ENCODE measurements around the gene SP110.

DNA sequence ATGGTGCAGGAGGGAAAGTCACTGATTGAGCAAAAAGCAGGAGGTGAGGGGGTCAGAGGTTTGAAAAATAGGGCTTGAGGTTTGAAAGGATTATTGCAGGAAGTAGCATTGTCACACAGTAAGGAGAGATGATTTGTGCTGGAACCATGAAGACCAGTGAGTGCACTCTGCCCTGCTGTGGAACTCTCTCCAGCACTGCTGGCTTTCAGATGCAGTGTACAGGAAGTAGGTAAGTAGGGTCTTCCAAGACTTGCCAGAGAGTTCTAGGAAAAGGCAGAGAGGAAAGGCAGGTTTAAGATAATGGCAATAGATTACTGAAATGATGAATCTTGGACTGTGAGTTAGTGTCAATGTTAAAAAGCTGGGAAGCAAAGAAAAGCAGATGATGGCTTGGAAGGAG, 11.2 kb downstream of the SP110 start:
- TF ChIP-seq, protein P1, sequence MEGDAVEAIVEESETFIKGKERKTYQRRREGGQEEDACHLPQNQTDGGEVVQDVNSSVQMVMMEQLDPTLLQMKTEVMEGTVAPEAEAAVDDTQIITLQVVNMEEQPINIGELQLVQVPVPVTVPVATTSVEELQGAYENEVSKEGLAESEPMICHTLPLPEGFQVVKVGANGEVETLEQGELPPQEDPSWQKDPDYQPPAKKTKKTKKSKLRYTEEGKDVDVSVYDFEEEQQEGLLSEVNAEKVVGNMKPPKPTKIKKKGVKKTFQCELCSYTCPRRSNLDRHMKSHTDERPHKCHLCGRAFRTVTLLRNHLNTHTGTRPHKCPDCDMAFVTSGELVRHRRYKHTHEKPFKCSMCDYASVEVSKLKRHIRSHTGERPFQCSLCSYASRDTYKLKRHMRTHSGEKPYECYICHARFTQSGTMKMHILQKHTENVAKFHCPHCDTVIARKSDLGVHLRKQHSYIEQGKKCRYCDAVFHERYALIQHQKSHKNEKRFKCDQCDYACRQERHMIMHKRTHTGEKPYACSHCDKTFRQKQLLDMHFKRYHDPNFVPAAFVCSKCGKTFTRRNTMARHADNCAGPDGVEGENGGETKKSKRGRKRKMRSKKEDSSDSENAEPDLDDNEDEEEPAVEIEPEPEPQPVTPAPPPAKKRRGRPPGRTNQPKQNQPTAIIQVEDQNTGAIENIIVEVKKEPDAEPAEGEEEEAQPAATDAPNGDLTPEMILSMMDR (IDR thresholded peaks at IDR 0.05; ENCODE audit: control extremely low read depth in 1 of 3, insufficient read depth in 1 of 3, low read depth in 1 of 3, low read length in 3 of 3) = no peak
- TF ChIP-seq RAD21 (IDR thresholded peaks at IDR 0.05 in 1 of 2, conservative IDR thresholded peaks at IDR 0.05 in 1 of 2; ENCODE audit: low read depth in 2 of 2, low read length in 2 of 2) (no peak), FOSL1 (IDR thresholded peaks at IDR 0.05; ENCODE audit: insufficient read depth, low read depth, low read length) (no peak), MAFK (IDR thresholded peaks at IDR 0.05; ENCODE audit: low read depth, low read length) (no peak), RXRA (IDR thresholded peaks at IDR 0.05; ENCODE audit: insufficient read depth, low read depth, low read length) (no peak), KDM5A (IDR thresholded peaks at IDR 0.05; ENCODE audit: low read length) (no peak), POLR2A (IDR thresholded peaks at IDR 0.05; ENCODE audit: control extremely low read depth in 1 of 2, low read depth in 2 of 2, low read length in 2 of 2) (no peak), EP300 (IDR thresholded peaks at IDR 0.05; ENCODE audit: borderline replicate concordance in 1 of 2, low read depth in 2 of 2, low read length in 2 of 2) (no peak), SP1 (IDR thresholded peaks at IDR 0.05; ENCODE audit: low read depth, low read length) (no peak), NRF1 (IDR thresholded peaks at IDR 0.05; ENCODE audit: low read depth, low read length) (no peak), SP2 (IDR thresholded peaks at IDR 0.05; ENCODE audit: low read length) (no peak), POLR2AphosphoS5 (IDR thresholded peaks at IDR 0.05; ENCODE audit: low read depth, low read length) (no peak)
- TF ChIP-seq, protein P2, sequence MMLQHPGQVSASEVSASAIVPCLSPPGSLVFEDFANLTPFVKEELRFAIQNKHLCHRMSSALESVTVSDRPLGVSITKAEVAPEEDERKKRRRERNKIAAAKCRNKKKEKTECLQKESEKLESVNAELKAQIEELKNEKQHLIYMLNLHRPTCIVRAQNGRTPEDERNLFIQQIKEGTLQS (IDR thresholded peaks at IDR 0.05; ENCODE audit: insufficient read depth, low read depth, low read length) = no peak
- TF ChIP-seq, protein P3, sequence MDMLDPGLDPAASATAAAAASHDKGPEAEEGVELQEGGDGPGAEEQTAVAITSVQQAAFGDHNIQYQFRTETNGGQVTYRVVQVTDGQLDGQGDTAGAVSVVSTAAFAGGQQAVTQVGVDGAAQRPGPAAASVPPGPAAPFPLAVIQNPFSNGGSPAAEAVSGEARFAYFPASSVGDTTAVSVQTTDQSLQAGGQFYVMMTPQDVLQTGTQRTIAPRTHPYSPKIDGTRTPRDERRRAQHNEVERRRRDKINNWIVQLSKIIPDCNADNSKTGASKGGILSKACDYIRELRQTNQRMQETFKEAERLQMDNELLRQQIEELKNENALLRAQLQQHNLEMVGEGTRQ (IDR thresholded peaks at IDR 0.05; ENCODE audit: low read length) = no peak
